Peyer's patch (tissue), 4 donors: ENCODE data around the gene DDOST.

ENCODE experiments used
- CTCF ChIP-seq, 6 experiments: fragments of 450-650 bp in 4 of 6; fragments of 200-600 bp in 2 of 6; sonication (generic) in 1 of 6; IDR thresholded peaks; one replicate each; pipeline ENCODE4 v1.5.1; 2017 to 2019; ENCODE audit warnings: antibody characterized with exemption in 6 of 6, mild to moderate bottlenecking in 3 of 6, moderate library complexity in 1 of 6
- POLR2A ChIP-seq, 2 donors: fragments of 450-650 bp; IDR thresholded peaks; one replicate each; pipeline ENCODE4 v1.5.1; 2017; ENCODE audit warnings: antibody characterized with exemption in 2 of 2, mild to moderate bottlenecking in 2 of 2, moderate library complexity in 2 of 2

- TF ChIP-seq POLR2A (IDR thresholded peaks at IDR 0.05), result no peak
- TF ChIP-seq CTCF (IDR thresholded peaks at IDR 0.05), result no peak
Observed at GRCh38 chr1:20603504-20604464, 57.4 kb downstream of the DDOST start.
